ENCODE results near the gene TBRG1.

TBRG1 gene

GRCh38 chr11:124643605-124644425 lies 21.2 kb downstream of the TBRG1 start:
- Histone ChIP-seq H3K79me2 (no peaks in the 10 kb centered on the region), H3K27ac (no peak overlapping the region), H3K9me3 (ENCODE audit: control insufficient read depth, low read length) (no peaks in the 10 kb centered on the region), H3K9ac (no peak overlapping the region), H3K4me3 (ENCODE audit: low read depth, low read length) (no peak overlapping the region), H3K36me3 (ENCODE audit: control insufficient read depth, insufficient read depth, low read length) (no peaks in the 10 kb centered on the region), H3K4me1 (no peaks in the 10 kb centered on the region), H3K27me3 (ENCODE audit: control insufficient read depth, insufficient read depth, low read length) (no peaks in the 10 kb centered on the region), H2AFZ (no peak overlapping the region), H3K4me2 (ENCODE audit: low read length) (no peak overlapping the region)
- no peak for TF ChIP-seq CTCF (IDR thresholded peaks at IDR 0.05)

GRCh38 chr11:124644426-124645280 lies 22.0 kb downstream of the TBRG1 start:
- TF ChIP-seq CTCF (IDR thresholded peaks at IDR 0.05) = peak; percentile 64

GRCh38 chr11:124646148-124646547 lies 23.5 kb downstream of the TBRG1 start:
- Histone ChIP-seq H3K27me3 (ENCODE audit: control insufficient read depth, insufficient read depth, low read length) (no peaks in the 10 kb centered on the region), H3K9ac (no peak overlapping the region), H3K4me1 (no peaks in the 10 kb centered on the region), H3K4me3 (ENCODE audit: low read depth, low read length) (no peak overlapping the region), H3K36me3 (ENCODE audit: control insufficient read depth, insufficient read depth, low read length) (no peaks in the 10 kb centered on the region), H2AFZ (no peak overlapping the region), H3K27ac (no peak overlapping the region), H3K79me2 (no peaks in the 10 kb centered on the region), H3K4me2 (ENCODE audit: low read length) (no peak overlapping the region), H3K9me3 (ENCODE audit: control insufficient read depth, low read length) (no peaks in the 10 kb centered on the region)
- no peak for TF ChIP-seq CTCF (IDR thresholded peaks at IDR 0.05)

More at GRCh38 chr11:124644426-124645280, 22.0 kb downstream of the TBRG1 start:
- no peaks in the 10 kb centered on the region for H3K27me3 ChIP-seq (ENCODE audit: control insufficient read depth, insufficient read depth, low read length)
- H3K36me3 ChIP-seq (ENCODE audit: control insufficient read depth, insufficient read depth, low read length) = no peaks in the 10 kb centered on the region
- H2AFZ ChIP-seq = peak overlapping the region; percentile 43
- peak overlapping the region; percentile 11 for H3K4me2 ChIP-seq (ENCODE audit: low read length)
- no peaks in the 10 kb centered on the region for H3K4me1 ChIP-seq
- no peak overlapping the region for H3K4me3 ChIP-seq (ENCODE audit: low read depth, low read length)
- no peaks in the 10 kb centered on the region for H3K79me2 ChIP-seq
- no peak overlapping the region for H3K27ac ChIP-seq
- no peak overlapping the region for H3K9ac ChIP-seq
- H3K9me3 ChIP-seq (ENCODE audit: control insufficient read depth, low read length) = no peaks in the 10 kb centered on the region

- H3K4me1 ChIP-seq = no peaks in the 10 kb centered on the region
- no peaks in the 10 kb centered on the region for H3K79me2 ChIP-seq
- H3K9me3 ChIP-seq (ENCODE audit: control insufficient read depth, low read length) = no peaks in the 10 kb centered on the region
- no peak for TF ChIP-seq CTCF (IDR thresholded peaks at IDR 0.05)
- no peak overlapping the region for H3K4me2 ChIP-seq (ENCODE audit: low read length)
- H3K36me3 ChIP-seq (ENCODE audit: control insufficient read depth, insufficient read depth, low read length) = no peaks in the 10 kb centered on the region
- H3K9ac ChIP-seq = no peak overlapping the region
- no peak overlapping the region for H3K4me3 ChIP-seq (ENCODE audit: low read depth, low read length)
- no peak overlapping the region for H3K27ac ChIP-seq
- H3K27me3 ChIP-seq (ENCODE audit: control insufficient read depth, insufficient read depth, low read length) = no peaks in the 10 kb centered on the region
- H2AFZ ChIP-seq = no peak overlapping the region
Measured at GRCh38 chr11:124648610-124649009, 25.9 kb downstream of the TBRG1 start.

All from parathyroid adenoma (tissue), 2 donors.